PC-3 (cell line): ENCODE measurements around the gene PYDC2. TPM values are rescaled to one million over a fixed set of nuclear protein-coding genes. Genes with fewer than 3 reads are reported as not detected.

Source experiments
- ATAC-seq: fragments of 200-7000 bp; cut with Tn5 transposase; 2 replicates; pipeline ENCODE4 v1.9.1; 2020; ENCODE audit warnings: mild to moderate bottlenecking, moderate library complexity
- BruUV-seq: library from RNA; stranded (reverse); fragments of 400-500 nt; replicated peaks from 2 replicates; lab custom pipeline; 2021; lab: Mats Ljungman, UMichigan
- CTCF ChIA-PET: fragments of 300-600 bp; sonication (Branson Sonifier 250); formaldehyde crosslinking; loops from one replicate; lab custom pipeline; 2022; ENCODE audit warnings: antibody characterized with exemption; lab: Charles Lee
- POLR2A ChIA-PET: fragments of 300-600 bp; sonication (Branson Sonifier 250); formaldehyde crosslinking; loops from one replicate; lab custom pipeline; 2022; ENCODE audit warnings: antibody characterized with exemption; ENCODE audit not compliant: unreplicated experiment; lab: Charles Lee
- DNase-seq: peaks from one replicate; pipeline ENCODE4 v3.0.0-alpha.2; 2015
- H2AFZ ChIP-seq: fragments of 300-600 bp; sonication (generic); 2 replicates; pipeline ENCODE4 v1.6.0; 2016; ENCODE audit warnings: antibody characterized with exemption, low read length
- H3F3A ChIP-seq: fragments of 300-600 bp; sonication (generic); one replicate; pipeline ENCODE4 v1.6.0; 2017; ENCODE audit warnings: antibody characterized with exemption, low read length, control low read depth, mild to moderate bottlenecking; ENCODE audit not compliant: unreplicated experiment
- H3K27ac ChIP-seq: fragments of 300-600 bp; sonication (generic); 2 replicates; pipeline ENCODE4 v1.5.1; 2016; ENCODE audit warnings: mild to moderate bottlenecking, low read length
- H3K27me3 ChIP-seq: fragments of 300-600 bp; sonication (generic); 2 replicates; pipeline ENCODE4 v1.6.1; 2016; ENCODE audit warnings: low read length, mixed read lengths
- H3K36me3 ChIP-seq: fragments of 300-600 bp; sonication (generic); 2 replicates; pipeline ENCODE4 v1.6.1; 2016; ENCODE audit warnings: low read depth, mixed run types, low read length, mixed read lengths
- H3K4me1 ChIP-seq: fragments of 300-600 bp; sonication (generic); 2 replicates; pipeline ENCODE4 v1.5.1; 2016; ENCODE audit warnings: low read length; ENCODE audit not compliant: insufficient read depth
- H3K4me2 ChIP-seq: fragments of 300-600 bp; sonication (generic); 2 replicates; pipeline ENCODE4 v1.6.0; 2016; ENCODE audit warnings: low read length
- H3K4me3 ChIP-seq: fragments of 300-600 bp; sonication (generic); 2 replicates; pipeline ENCODE4 v1.5.1; 2016; ENCODE audit warnings: mild to moderate bottlenecking, low read length, mixed read lengths
- H3K79me2 ChIP-seq: fragments of 300-600 bp; sonication (generic); 2 replicates; pipeline ENCODE4 v1.6.1; 2017; ENCODE audit warnings: low read length, mixed read lengths
- H3K9ac ChIP-seq: fragments of 300-600 bp; sonication (generic); 2 replicates; pipeline ENCODE4 v1.6.0; 2016; ENCODE audit warnings: mild to moderate bottlenecking, low read length
- H3K9me2 ChIP-seq: fragments of 300-600 bp; sonication (generic); replicated peaks from 2 replicates; pipeline ENCODE4 v1.6.1; 2016; ENCODE audit warnings: mixed run types, low read length, mixed read lengths
- H3K9me3 ChIP-seq: fragments of 300-600 bp; sonication (generic); 2 replicates; pipeline ENCODE4 v1.6.1; 2016; ENCODE audit warnings: low read length, mixed read lengths
- H4K20me1 ChIP-seq: fragments of 300-600 bp; sonication (generic); 2 replicates; pipeline ENCODE4 v1.6.1; 2016; ENCODE audit warnings: low read length, mixed read lengths
- EZH2 ChIP-seq: fragments of 300-600 bp; sonication (generic); IDR thresholded peaks from one replicate; pipeline ENCODE4 v1.6.1; 2017; ENCODE audit warnings: antibody characterized with exemption, mild to moderate bottlenecking, low read length; ENCODE audit not compliant: unreplicated experiment
- EZH2phosphoT487 ChIP-seq: fragments of 300-600 bp; sonication (generic); IDR thresholded peaks from 2 replicates; pipeline ENCODE4 v1.6.1; 2018; ENCODE audit warnings: mild to moderate bottlenecking, antibody characterized with exemption, low read length, borderline replicate concordance
- intact Hi-C: fragments of 100-400 bp; cut with micrococcal nuclease; formaldehyde crosslinking; loops from 2 replicates; pipeline ENCODE4 v1.9.0; 2023
- total RNA-seq: library from RNA; depleted of rRNA; stranded (reverse); fragments of >200 nt; gene quantifications from 2 replicates; pipeline ENCODE4 v1.2.3, GENCODE V29; 2014
- TF ChIP-seq, protein P1 (sequence below): fragments of 300-600 bp; sonication (generic); conservative IDR thresholded peaks from 2 replicates; pipeline ENCODE4 v1.5.1; 2017; ENCODE audit warnings: antibody characterized with exemption, low read depth, mild to moderate bottlenecking, low read length

The PYDC2 gene
- total RNA-seq, 1 experiment from 2014 or later, result not detected

DNA sequence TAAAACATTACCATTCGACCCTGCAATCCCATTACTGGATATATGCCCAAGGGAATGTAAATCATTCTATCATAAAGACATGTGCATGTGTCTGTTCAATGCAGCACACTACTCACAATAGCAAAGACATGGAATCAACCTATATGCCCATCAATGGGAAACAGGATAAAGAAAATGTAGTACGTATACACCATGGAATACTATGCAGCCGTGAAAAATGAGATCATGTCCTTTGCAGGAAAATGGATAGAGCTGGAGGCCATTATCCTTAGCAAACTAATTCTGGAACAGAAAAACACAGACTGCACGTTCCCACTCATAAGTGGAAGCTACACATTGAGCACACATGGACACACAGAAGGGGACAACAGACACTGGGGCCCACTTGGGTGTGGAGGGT lies 20.4 kb upstream of the PYDC2 start:
- Histone ChIP-seq H3K27ac (no peak overlapping the region), H3K9me2 (no peaks in the 10 kb centered on the region), H3K36me3 (no peaks in the 10 kb centered on the region), H3K4me1 (no peaks in the 10 kb centered on the region), H3K27me3 (peaks cover 68% of the 10 kb centered on the region), H3K9ac (no peak overlapping the region), H3K4me2 (no peak overlapping the region), H3K4me3 (no peak overlapping the region), H3F3A (no peaks in the 10 kb centered on the region), H3K79me2 (no peaks in the 10 kb centered on the region), H2AFZ (no peak overlapping the region), H3K9me3 (no peaks in the 10 kb centered on the region), H4K20me1 (no peaks in the 10 kb centered on the region)
- ChIA-PET POLR2A (no interaction called here), CTCF (no interaction called here)
- no peak for DNase-seq
- intact Hi-C loops, result no loop called here
- no TSS peak for BruUV-seq
- TF ChIP-seq EZH2 (no peak), EZH2phosphoT487 (no peak)
- TF ChIP-seq, protein P1, sequence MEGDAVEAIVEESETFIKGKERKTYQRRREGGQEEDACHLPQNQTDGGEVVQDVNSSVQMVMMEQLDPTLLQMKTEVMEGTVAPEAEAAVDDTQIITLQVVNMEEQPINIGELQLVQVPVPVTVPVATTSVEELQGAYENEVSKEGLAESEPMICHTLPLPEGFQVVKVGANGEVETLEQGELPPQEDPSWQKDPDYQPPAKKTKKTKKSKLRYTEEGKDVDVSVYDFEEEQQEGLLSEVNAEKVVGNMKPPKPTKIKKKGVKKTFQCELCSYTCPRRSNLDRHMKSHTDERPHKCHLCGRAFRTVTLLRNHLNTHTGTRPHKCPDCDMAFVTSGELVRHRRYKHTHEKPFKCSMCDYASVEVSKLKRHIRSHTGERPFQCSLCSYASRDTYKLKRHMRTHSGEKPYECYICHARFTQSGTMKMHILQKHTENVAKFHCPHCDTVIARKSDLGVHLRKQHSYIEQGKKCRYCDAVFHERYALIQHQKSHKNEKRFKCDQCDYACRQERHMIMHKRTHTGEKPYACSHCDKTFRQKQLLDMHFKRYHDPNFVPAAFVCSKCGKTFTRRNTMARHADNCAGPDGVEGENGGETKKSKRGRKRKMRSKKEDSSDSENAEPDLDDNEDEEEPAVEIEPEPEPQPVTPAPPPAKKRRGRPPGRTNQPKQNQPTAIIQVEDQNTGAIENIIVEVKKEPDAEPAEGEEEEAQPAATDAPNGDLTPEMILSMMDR, result no peak
- ATAC-seq, result no peak

DNA sequence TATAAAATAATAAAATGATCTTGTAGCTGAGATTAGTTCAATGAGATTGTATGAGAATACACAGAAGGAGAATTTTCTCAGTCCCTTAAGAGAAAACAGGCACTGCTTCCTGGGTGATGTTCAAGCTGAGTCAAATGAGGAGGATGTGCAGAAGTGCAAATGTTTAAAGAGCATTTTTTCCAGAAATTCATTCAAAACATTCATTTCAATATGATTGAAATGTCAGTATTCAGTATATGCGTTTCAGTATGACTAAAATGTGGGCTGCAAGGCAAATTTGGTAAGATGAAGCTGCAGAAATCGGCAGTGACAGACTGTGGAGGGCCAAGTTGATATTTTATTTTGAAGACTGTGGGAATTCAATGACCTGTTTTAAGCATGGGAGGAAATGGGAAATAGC lies 19.3 kb upstream of the PYDC2 start:
- Histone ChIP-seq H3K36me3 (no peaks in the 10 kb centered on the region), H2AFZ (no peak overlapping the region), H3K79me2 (no peaks in the 10 kb centered on the region), H3F3A (no peaks in the 10 kb centered on the region), H3K27me3 (peaks cover 56% of the 10 kb centered on the region), H3K4me3 (no peak overlapping the region), H3K9ac (no peak overlapping the region), H3K27ac (no peak overlapping the region), H3K4me2 (no peak overlapping the region), H4K20me1 (no peaks in the 10 kb centered on the region), H3K4me1 (no peaks in the 10 kb centered on the region), H3K9me2 (no peaks in the 10 kb centered on the region), H3K9me3 (no peaks in the 10 kb centered on the region)
- BruUV-seq, result no TSS peak
- TF ChIP-seq EZH2phosphoT487 (no peak), EZH2 (no peak)
- TF ChIP-seq, protein P1, result no peak
- ChIA-PET CTCF (no interaction called here), POLR2A (no interaction called here)
- ATAC-seq, result no peak
- intact Hi-C loops, result no loop called here
- DNase-seq, result no peak

DNA sequence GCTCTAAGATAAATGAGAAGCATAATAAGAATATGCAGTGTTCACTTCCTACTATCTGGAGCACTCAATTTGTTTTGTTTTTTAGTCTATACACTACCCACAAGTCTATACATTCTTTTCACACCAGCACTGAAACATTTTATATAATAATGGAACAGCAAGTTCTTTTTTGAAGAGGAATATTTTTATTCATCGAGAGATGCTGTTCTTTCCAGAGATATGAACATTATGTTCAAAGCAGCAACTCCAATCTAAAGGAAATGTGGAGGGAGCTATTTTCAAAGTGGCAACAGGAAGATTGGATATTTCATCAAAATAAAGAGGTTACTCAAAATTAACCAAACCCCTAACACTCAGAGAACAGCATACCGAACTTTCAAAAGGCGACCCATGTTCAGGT lies 16.4 kb upstream of the PYDC2 start:
- Histone ChIP-seq H2AFZ (no peak overlapping the region), H3K9ac (no peak overlapping the region), H3K27ac (no peak overlapping the region), H3K9me3 (no peaks in the 10 kb centered on the region), H3K27me3 (peaks cover 42% of the 10 kb centered on the region), H3F3A (no peaks in the 10 kb centered on the region), H3K36me3 (no peaks in the 10 kb centered on the region), H3K4me3 (no peak overlapping the region), H3K4me2 (no peak overlapping the region), H3K9me2 (no peaks in the 10 kb centered on the region), H3K79me2 (no peaks in the 10 kb centered on the region), H3K4me1 (no peaks in the 10 kb centered on the region), H4K20me1 (no peaks in the 10 kb centered on the region)
- ChIA-PET CTCF (no interaction called here), POLR2A (no interaction called here)
- TF ChIP-seq, protein P1, result no peak
- TF ChIP-seq EZH2 (no peak), EZH2phosphoT487 (no peak)
- DNase-seq, result no peak
- intact Hi-C loops, result no loop called here
- BruUV-seq, result no TSS peak
- ATAC-seq, result no peak
